ENCODE results near the gene KRTAP10-1. TPM values are rescaled to one million over a fixed set of nuclear protein-coding genes. Genes with fewer than 3 reads are reported as not detected.

KRTAP10-1 gene
- polyA plus RNA-seq, 1 donor (not counting 4 experiments of a cell fraction or from before 2014, with no cell fraction given) = not detected

- no peaks in the 10 kb centered on the region for H3K4me1 ChIP-seq (ENCODE audit: control insufficient read depth, extremely low read depth, insufficient read depth, low read length)
- no peaks in the 10 kb centered on the region for H3K9me1 ChIP-seq (ENCODE audit: control insufficient read depth, extremely low read depth, insufficient read depth, low read length)
- H3K4me2 ChIP-seq (ENCODE audit: control insufficient read depth, extremely low read depth, insufficient read depth, low read depth, low read length) = no peak overlapping the region
- no peak overlapping the region for H3K9ac ChIP-seq (ENCODE audit: control insufficient read depth, extremely low read depth, insufficient read depth, low read length)
- DNase-seq (ENCODE audit: low read depth, low spot score) (no peak), FAIRE-seq (no peak)
- TF ChIP-seq EZH2 (IDR thresholded peaks at IDR 0.05; ENCODE audit: low read length) = no peak
- TF ChIP-seq, protein P1, sequence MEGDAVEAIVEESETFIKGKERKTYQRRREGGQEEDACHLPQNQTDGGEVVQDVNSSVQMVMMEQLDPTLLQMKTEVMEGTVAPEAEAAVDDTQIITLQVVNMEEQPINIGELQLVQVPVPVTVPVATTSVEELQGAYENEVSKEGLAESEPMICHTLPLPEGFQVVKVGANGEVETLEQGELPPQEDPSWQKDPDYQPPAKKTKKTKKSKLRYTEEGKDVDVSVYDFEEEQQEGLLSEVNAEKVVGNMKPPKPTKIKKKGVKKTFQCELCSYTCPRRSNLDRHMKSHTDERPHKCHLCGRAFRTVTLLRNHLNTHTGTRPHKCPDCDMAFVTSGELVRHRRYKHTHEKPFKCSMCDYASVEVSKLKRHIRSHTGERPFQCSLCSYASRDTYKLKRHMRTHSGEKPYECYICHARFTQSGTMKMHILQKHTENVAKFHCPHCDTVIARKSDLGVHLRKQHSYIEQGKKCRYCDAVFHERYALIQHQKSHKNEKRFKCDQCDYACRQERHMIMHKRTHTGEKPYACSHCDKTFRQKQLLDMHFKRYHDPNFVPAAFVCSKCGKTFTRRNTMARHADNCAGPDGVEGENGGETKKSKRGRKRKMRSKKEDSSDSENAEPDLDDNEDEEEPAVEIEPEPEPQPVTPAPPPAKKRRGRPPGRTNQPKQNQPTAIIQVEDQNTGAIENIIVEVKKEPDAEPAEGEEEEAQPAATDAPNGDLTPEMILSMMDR (optimal IDR thresholded peaks at IDR 0.05 in 1 of 3, IDR thresholded peaks at IDR 0.05 in 1 of 3, conservative IDR thresholded peaks at IDR 0.05 in 1 of 3; ENCODE audit: extremely low read depth in 1 of 3, insufficient read depth in 2 of 3, low read length in 3 of 3) = no peak
- no peaks in the 10 kb centered on the region for H4K20me1 ChIP-seq (ENCODE audit: control insufficient read depth, extremely low read depth, insufficient read depth, low read length)
- no peak overlapping the region for H3K27ac ChIP-seq (ENCODE audit: control insufficient read depth, insufficient read depth, low read length)
- no peak overlapping the region for H2AFZ ChIP-seq (ENCODE audit: control insufficient read depth, low read length)
- H3K36me3 ChIP-seq (ENCODE audit: control insufficient read depth in 2 of 2, extremely low read depth in 1 of 2, insufficient read depth in 2 of 2, low read length in 2 of 2) = no peaks in the 10 kb centered on the region
- H3K79me2 ChIP-seq (ENCODE audit: control insufficient read depth, insufficient read depth, low read length) = no peaks in the 10 kb centered on the region
- dilution Hi-C loops (cut with MboI; ENCODE audit: extremely low pct_ligation_motif_present, low sequenced_read_pairs) = no loop called here
- H3K27me3 ChIP-seq (ENCODE audit: control insufficient read depth, extremely low read depth, insufficient read depth, low read length) = no peaks in the 10 kb centered on the region
- H3K9me3 ChIP-seq (ENCODE audit: control insufficient read depth, low read depth, low read length) = peaks cover 10% of the 10 kb centered on the region
- H3K4me3 ChIP-seq (ENCODE audit: control insufficient read depth in 2 of 3, extremely low read depth in 1 of 3, insufficient read depth in 2 of 3, low read depth in 1 of 3, low read length in 3 of 3) = no peak overlapping the region
These were observed 21.3 kb downstream of the KRTAP10-1 start for GRCh38 chr21:44518686-44519085.

GRCh38 chr21:44517175-44517899, 22.7 kb downstream of the KRTAP10-1 start:
- Histone ChIP-seq H3K4me2 (ENCODE audit: control insufficient read depth, extremely low read depth, insufficient read depth, low read depth, low read length) (no peak overlapping the region), H3K27me3 (ENCODE audit: control insufficient read depth, extremely low read depth, insufficient read depth, low read length) (peaks cover 4% of the 10 kb centered on the region), H3K27ac (ENCODE audit: control insufficient read depth, insufficient read depth, low read length) (no peak overlapping the region), H3K4me1 (ENCODE audit: control insufficient read depth, extremely low read depth, insufficient read depth, low read length) (no peaks in the 10 kb centered on the region), H3K36me3 (ENCODE audit: control insufficient read depth in 2 of 2, extremely low read depth in 1 of 2, insufficient read depth in 2 of 2, low read length in 2 of 2) (no peaks in the 10 kb centered on the region), H2AFZ (ENCODE audit: control insufficient read depth, low read length) (no peak overlapping the region), H3K9ac (ENCODE audit: control insufficient read depth, extremely low read depth, insufficient read depth, low read length) (no peak overlapping the region), H4K20me1 (ENCODE audit: control insufficient read depth, extremely low read depth, insufficient read depth, low read length) (no peaks in the 10 kb centered on the region), H3K4me3 (ENCODE audit: control insufficient read depth in 2 of 3, extremely low read depth in 1 of 3, insufficient read depth in 2 of 3, low read depth in 1 of 3, low read length in 3 of 3) (no peak overlapping the region), H3K9me1 (ENCODE audit: control insufficient read depth, extremely low read depth, insufficient read depth, low read length) (no peaks in the 10 kb centered on the region), H3K79me2 (ENCODE audit: control insufficient read depth, insufficient read depth, low read length) (no peaks in the 10 kb centered on the region), H3K9me3 (ENCODE audit: control insufficient read depth, low read depth, low read length) (no peaks in the 10 kb centered on the region)
- TF ChIP-seq, protein P1 (optimal IDR thresholded peaks at IDR 0.05 in 1 of 3, IDR thresholded peaks at IDR 0.05 in 1 of 3, conservative IDR thresholded peaks at IDR 0.05 in 1 of 3; ENCODE audit: extremely low read depth in 1 of 3, insufficient read depth in 2 of 3, low read length in 3 of 3) = no peak
- TF ChIP-seq EZH2 (IDR thresholded peaks at IDR 0.05; ENCODE audit: low read length) = no peak
- DNase-seq (ENCODE audit: low read depth, low spot score) = no peak
- dilution Hi-C loops (cut with MboI; ENCODE audit: extremely low pct_ligation_motif_present, low sequenced_read_pairs) = no loop called here
- FAIRE-seq = no peak
